Stomach (tissue), 4 donors: Measurements from ENCODE around the gene ELOVL5.
"Not testable (repeated sequence)": the region's sequence is repeated elsewhere in the genome, so short reads cannot be mapped to it uniquely, and the experiment has no call there.

Source experiments
- CTCF ChIP-seq, 7 experiments: fragments of 450-650 bp in 4 of 7; fragments of 200-600 bp in 3 of 7; sonication (generic) in 3 of 7; IDR thresholded peaks; one replicate each; pipeline ENCODE4 v1.5.1; 2016 to 2019; ENCODE audit warnings: antibody characterized with exemption in 7 of 7, control low read depth in 2 of 7, mild to moderate bottlenecking in 1 of 7
- EP300 ChIP-seq: sonication (generic); formaldehyde crosslinking; IDR thresholded peaks from one replicate; pipeline ENCODE4 v1.6.1; 2017; ENCODE audit warnings: antibody characterized with exemption
- POLR2A ChIP-seq, 4 donors: fragments of 450-650 bp; IDR thresholded peaks; one replicate each; pipeline ENCODE4 v1.6.1; 2016; ENCODE audit warnings: antibody characterized with exemption in 4 of 4, control low read depth in 2 of 4, mild to moderate bottlenecking in 1 of 4, moderate library complexity in 1 of 4

- not testable (repeated sequence) for TF ChIP-seq CTCF (IDR thresholded peaks at IDR 0.05); POLR2A (IDR thresholded peaks at IDR 0.05); EP300
These were observed 2.7 kb downstream of the ELOVL5 start for GRCh38 chr6:53346049-53346448.
